Mesangial cell (primary cell): ENCODE data around the gene LRRC2. TPM values are rescaled to one million over a fixed set of nuclear protein-coding genes. Genes with fewer than 3 reads are reported as not detected.

Source experiments
- total RNA-seq: library from RNA; depleted of rRNA; stranded (reverse); fragments of >200 nt; gene quantifications from 2 replicates; pipeline ENCODE4 v1.2.3, GENCODE V29; 2015

The LRRC2 gene
- under 0.01 and 0.16 TPM in 2 replicates for total RNA-seq

GRCh38 chr3:46566040-46566641, at the start of gene LRRC2:
Gene LRRC2 (minus strand): TSS chr3:46566302. CDS start chr3:46551591, 14,711 bp downstream.

GRCh38 chr3:46612324-46612723, 46.2 kb upstream of the LRRC2 start, which contains the start of gene FAM240A:
Gene FAM240A (plus strand): TSS chr3:46612525. CDS start chr3:46612684, 159 bp downstream.

GRCh38 chr3:46497556-46498265, 68.4 kb downstream of the LRRC2 start, which contains the start of gene RTP3:
Gene RTP3 (plus strand): TSS chr3:46497976. CDS start chr3:46498063, 87 bp downstream.

Other genes starting within 250 kb of the LRRC2 start
- gene CCR2, start 212.2 kb downstream of the LRRC2 start, total RNA-seq = not detected in 2 replicates
- not detected in 2 replicates for gene CCR5, start 195.4 kb downstream of the LRRC2 start, total RNA-seq
- 0.33 TPM in 1 of 2 replicates, not detected in the other for gene CCRL2, start 159.0 kb downstream of the LRRC2 start, total RNA-seq
- gene LTF, start 101.4 kb downstream of the LRRC2 start, total RNA-seq = not detected in 2 replicates
- not detected in 2 replicates for gene RTP3, start 68.3 kb downstream of the LRRC2 start, total RNA-seq
- gene FAM240A, start 46.2 kb upstream of the LRRC2 start, total RNA-seq = not detected in 2 replicates
- gene ALS2CL, start 127.4 kb upstream of the LRRC2 start, total RNA-seq = 3.3 and 7.7 TPM in 2 replicates
- 0.13 TPM in 1 of 2 replicates, not detected in the other for gene TMIE, start 135.1 kb upstream of the LRRC2 start, total RNA-seq
- gene PRSS50, start 151.6 kb upstream of the LRRC2 start, total RNA-seq = 0.16 and 0.63 TPM in 2 replicates